ENCODE data around the gene CARD11.

CARD11 gene

GRCh38 chr7:2923291-2923781 is 120.3 kb downstream of the CARD11 start:
- no peak for TF ChIP-seq ZNF70 (CRISPR knock-in tag; IDR thresholded peaks at IDR 0.05)
- TF ChIP-seq POU6F1 (CRISPR knock-in tag; IDR thresholded peaks at IDR 0.05; ENCODE audit: borderline replicate concordance, low read depth): no peak
- no peak for TF ChIP-seq GLIS3 (CRISPR knock-in tag; IDR thresholded peaks at IDR 0.05)
- TF ChIP-seq ZNF8 (CRISPR knock-in tag; IDR thresholded peaks at IDR 0.05): no peak
- TF ChIP-seq RARB (CRISPR knock-in tag; IDR thresholded peaks at IDR 0.05): no peak
- ATAC-seq: no peak

- TF ChIP-seq ARNTL (CRISPR knock-in tag; IDR thresholded peaks at IDR 0.05; ENCODE audit: borderline replicate concordance, low read depth) (no peak), ISL1 (CRISPR knock-in tag; IDR thresholded peaks at IDR 0.05) (no peak), ZNF70 (CRISPR knock-in tag; IDR thresholded peaks at IDR 0.05) (no peak), ZC3H10 (CRISPR knock-in tag; IDR thresholded peaks at IDR 0.05) (no peak), BACH2 (CRISPR knock-in tag; IDR thresholded peaks at IDR 0.05; ENCODE audit: borderline replicate concordance) (no peak), ZFP3 (CRISPR knock-in tag; IDR thresholded peaks at IDR 0.05) (no peak), GLIS3 (CRISPR knock-in tag; IDR thresholded peaks at IDR 0.05) (no peak), CREB5 (CRISPR knock-in tag; IDR thresholded peaks at IDR 0.05; ENCODE audit: low read depth) (no peak), ZFP30 (CRISPR knock-in tag; IDR thresholded peaks at IDR 0.05) (no peak), CSDC2 (CRISPR knock-in tag; IDR thresholded peaks at IDR 0.05) (no peak)
- ATAC-seq: no peak
Measured at GRCh38 chr7:2922866-2923265, 120.8 kb downstream of the CARD11 start.

- ATAC-seq: no peak
- TF ChIP-seq TCF4 (CRISPR knock-in tag; IDR thresholded peaks at IDR 0.05; ENCODE audit: borderline replicate concordance) (no peak), TSHZ2 (CRISPR knock-in tag; IDR thresholded peaks at IDR 0.05) (no peak), GLIS3 (CRISPR knock-in tag; IDR thresholded peaks at IDR 0.05) (no peak), ISL1 (CRISPR knock-in tag; IDR thresholded peaks at IDR 0.05) (no peak), ZNF70 (CRISPR knock-in tag; IDR thresholded peaks at IDR 0.05) (no peak), ZFP30 (CRISPR knock-in tag; IDR thresholded peaks at IDR 0.05) (no peak), TOX (CRISPR knock-in tag; IDR thresholded peaks at IDR 0.05; ENCODE audit: borderline replicate concordance) (no peak), BACH2 (CRISPR knock-in tag; IDR thresholded peaks at IDR 0.05; ENCODE audit: borderline replicate concordance) (no peak), CSDC2 (CRISPR knock-in tag; IDR thresholded peaks at IDR 0.05) (no peak), ESRRG (CRISPR knock-in tag; IDR thresholded peaks at IDR 0.05) (no peak), ZNF565 (CRISPR knock-in tag; conservative IDR thresholded peaks at IDR 0.05; ENCODE audit: low read depth) (no peak), ZNF8 (CRISPR knock-in tag; IDR thresholded peaks at IDR 0.05) (no peak), ARNTL (CRISPR knock-in tag; IDR thresholded peaks at IDR 0.05; ENCODE audit: borderline replicate concordance, low read depth) (no peak), PPARA (CRISPR knock-in tag; IDR thresholded peaks at IDR 0.05; ENCODE audit: borderline replicate concordance) (no peak), SNAI2 (CRISPR knock-in tag; IDR thresholded peaks at IDR 0.05) (no peak), CREB5 (CRISPR knock-in tag; IDR thresholded peaks at IDR 0.05; ENCODE audit: low read depth) (no peak), ZC3H10 (CRISPR knock-in tag; IDR thresholded peaks at IDR 0.05) (no peak), POU6F1 (CRISPR knock-in tag; IDR thresholded peaks at IDR 0.05; ENCODE audit: borderline replicate concordance, low read depth) (no peak), PATZ1 (CRISPR knock-in tag; IDR thresholded peaks at IDR 0.05; ENCODE audit: borderline replicate concordance) (no peak)
Measured at GRCh38 chr7:2922348-2922691, 121.3 kb downstream of the CARD11 start.

Data from SK-N-SH treated with all-trans-retinoic acid at 6 μM for 48 hours (cell line).